Body of pancreas (tissue), 4 donors: ENCODE measurements around the gene ASIC5. TPM values are rescaled to one million over a fixed set of nuclear protein-coding genes. Genes with fewer than 3 reads are reported as not detected.
"Not testable (repeated sequence)": the region's sequence is repeated elsewhere in the genome, so short reads cannot be mapped to it uniquely, and the experiment has no call there.

ENCODE experiments used
- ATAC-seq: fragments of 150-250 bp; one replicate; pipeline ENCODE4 v1.9.1; 2016
- DNase-seq, 4 donors: peaks; one replicate each; pipeline ENCODE4 v3.0.0-alpha.2; 2019
- H3K27ac ChIP-seq, 4 donors: fragments of 200-600 bp; sonication (generic); 1 replicate in 3 of 4; 2 replicates in 1 of 4; pipeline versions ENCODE4 v1.5.1 to v1.6.1; 2016 to 2019; ENCODE audit warnings: mild to moderate bottlenecking in 1 of 4, mixed read lengths in 1 of 4, moderate library complexity in 1 of 4
- H3K27me3 ChIP-seq, 2 donors: fragments of 200-600 bp; sonication (generic); one replicate each; pipeline ENCODE4 v1.6.0; 2016; ENCODE audit warnings: mild to moderate bottlenecking in 1 of 2
- H3K36me3 ChIP-seq, 2 donors: fragments of 200-600 bp; sonication (generic); replicated peaks in 1 of 2; 2 replicates each; pipeline ENCODE4 v1.5.1; 2016; ENCODE audit warnings: low read depth in 2 of 2; ENCODE audit not compliant: insufficient read depth in 1 of 2
- H3K4me1 ChIP-seq: fragments of 200-600 bp; sonication (generic); one replicate; pipeline ENCODE4 v1.6.0; 2016
- H3K4me3 ChIP-seq, 2 donors: fragments of 200-600 bp; sonication (generic); 1 replicate in 1 of 2; 2 replicates in 1 of 2; pipeline ENCODE4 v1.5.1; 2016 to 2019
- H3K9me3 ChIP-seq, 3 donors: fragments of 200-600 bp; sonication (generic); 1 replicate in 2 of 3; 2 replicates in 1 of 3; pipeline ENCODE4 v1.5.1; 2016
- POLR2A ChIP-seq, 3 donors: fragments of 450-650 bp; IDR thresholded peaks; one replicate each; pipeline ENCODE4 v1.6.1; 2016; ENCODE audit warnings: antibody characterized with exemption in 3 of 3, mild to moderate bottlenecking in 2 of 3
- WGBS, 2 donors: methylation state at CpG; one replicate each; pipeline ENCODE4 v1.1.5; 2017; 5-methylcytosine and 5-hydroxymethylcytosine counted together
- intact Hi-C: fragments of 100-400 bp; cut with DNase I; formaldehyde crosslinking; loops from one replicate; pipeline ENCODE4 v1.15.1; 2023
- total RNA-seq, 2 donors: library from RNA; depleted of rRNA; stranded (reverse); fragments of >200 nt; gene quantifications; one replicate each; pipeline ENCODE4 v1.1.0, GENCODE V29; 2016
- TF ChIP-seq, protein P1 (sequence below), 7 experiments: fragments of 450-650 bp in 4 of 7; fragments of 200-600 bp in 3 of 7; sonication (generic) in 3 of 7; IDR thresholded peaks; one replicate each; pipeline ENCODE4 v1.5.1; 2016 to 2019; ENCODE audit warnings: antibody characterized with exemption in 7 of 7

The ASIC5 gene
- total RNA-seq, 2 donors from 2014 or later = not detected

DNA sequence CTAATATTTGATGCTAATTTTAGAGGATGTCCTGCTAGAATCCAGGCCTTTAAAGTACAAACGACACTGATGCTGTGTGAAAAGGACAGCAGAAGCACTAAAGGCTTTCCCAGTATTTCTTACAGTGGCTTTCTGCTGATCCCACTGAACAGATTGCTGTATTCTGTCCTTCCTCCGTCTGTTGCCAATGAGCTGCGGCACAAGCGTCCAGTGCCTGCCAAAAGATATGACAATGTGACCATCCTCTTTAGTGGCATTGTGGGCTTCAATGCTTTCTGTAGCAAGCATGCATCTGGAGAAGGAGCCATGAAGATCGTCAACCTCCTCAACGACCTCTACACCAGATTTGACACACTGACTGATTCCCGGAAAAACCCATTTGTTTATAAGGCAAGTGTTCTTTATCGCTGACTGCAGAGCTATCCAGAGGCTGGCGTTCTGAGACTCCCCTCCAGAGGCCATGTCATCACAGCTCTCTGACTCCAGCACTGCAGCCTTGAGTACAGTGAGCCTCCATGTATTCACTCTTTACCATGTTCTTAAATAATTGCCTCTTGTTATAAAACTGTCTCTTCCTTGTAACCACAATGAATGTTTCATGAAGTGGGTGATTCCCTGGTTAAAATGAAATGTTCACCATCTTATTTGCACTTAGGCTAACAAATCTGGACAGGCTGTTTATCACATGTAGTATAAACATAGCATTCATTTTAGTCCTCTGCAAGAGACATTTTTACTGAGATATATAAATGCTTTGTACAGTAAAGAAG, 63.7 kb downstream of the ASIC5 start:
- Histone ChIP-seq H3K4me1 (no peaks in the 10 kb centered on the region), H3K4me3 (no peak overlapping the region), H3K27ac (no peak overlapping the region), H3K9me3 (no peaks in the 10 kb centered on the region), H3K27me3 (no peaks in the 10 kb centered on the region), H3K36me3 (peaks cover 0 to 6% of the 10 kb centered on the region in 2 donors)
- ATAC-seq (no peak), DNase-seq (no peak)
- intact Hi-C loops = loop anchor here (10.0 kb wide), 1 partner anchor 142 kb away; no protein-coding TSS in a partner anchor
- 79 to 80% methylated on average over 9 of the region's 9 CpGs for WGBS, 2 donors
- TF ChIP-seq, protein P1, sequence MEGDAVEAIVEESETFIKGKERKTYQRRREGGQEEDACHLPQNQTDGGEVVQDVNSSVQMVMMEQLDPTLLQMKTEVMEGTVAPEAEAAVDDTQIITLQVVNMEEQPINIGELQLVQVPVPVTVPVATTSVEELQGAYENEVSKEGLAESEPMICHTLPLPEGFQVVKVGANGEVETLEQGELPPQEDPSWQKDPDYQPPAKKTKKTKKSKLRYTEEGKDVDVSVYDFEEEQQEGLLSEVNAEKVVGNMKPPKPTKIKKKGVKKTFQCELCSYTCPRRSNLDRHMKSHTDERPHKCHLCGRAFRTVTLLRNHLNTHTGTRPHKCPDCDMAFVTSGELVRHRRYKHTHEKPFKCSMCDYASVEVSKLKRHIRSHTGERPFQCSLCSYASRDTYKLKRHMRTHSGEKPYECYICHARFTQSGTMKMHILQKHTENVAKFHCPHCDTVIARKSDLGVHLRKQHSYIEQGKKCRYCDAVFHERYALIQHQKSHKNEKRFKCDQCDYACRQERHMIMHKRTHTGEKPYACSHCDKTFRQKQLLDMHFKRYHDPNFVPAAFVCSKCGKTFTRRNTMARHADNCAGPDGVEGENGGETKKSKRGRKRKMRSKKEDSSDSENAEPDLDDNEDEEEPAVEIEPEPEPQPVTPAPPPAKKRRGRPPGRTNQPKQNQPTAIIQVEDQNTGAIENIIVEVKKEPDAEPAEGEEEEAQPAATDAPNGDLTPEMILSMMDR (IDR thresholded peaks at IDR 0.05) = no peak
- no peak for TF ChIP-seq POLR2A (IDR thresholded peaks at IDR 0.05)

DNA sequence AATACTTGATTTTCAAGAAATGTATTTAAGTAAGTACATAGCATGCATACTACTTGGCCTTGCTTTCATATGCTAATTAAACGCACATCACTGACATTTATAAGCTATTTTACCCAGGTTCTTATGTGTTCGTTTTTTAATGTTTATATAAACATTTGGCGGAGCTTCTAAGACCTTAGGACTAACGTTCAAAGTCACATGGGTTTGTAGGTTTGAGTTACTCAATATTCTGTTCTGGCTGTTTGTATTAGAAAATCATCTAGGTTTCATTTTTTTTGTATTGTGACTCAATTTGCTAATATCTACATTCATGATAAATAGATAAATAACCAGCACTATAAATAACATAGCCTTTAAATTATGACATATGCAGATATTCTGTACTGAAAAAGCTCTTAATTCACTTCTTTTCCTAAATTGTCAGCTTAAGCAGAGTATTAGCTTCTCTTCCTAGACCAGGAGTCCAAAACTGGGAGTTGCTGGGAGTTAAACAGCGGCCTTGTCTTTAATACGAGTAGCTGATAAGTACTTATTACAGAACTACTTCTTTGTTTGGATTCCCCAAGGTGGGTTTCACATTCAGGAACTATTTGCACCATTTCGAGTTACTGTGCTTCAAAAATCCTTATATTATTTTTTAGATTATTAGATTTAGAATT, 65.3 kb downstream of the ASIC5 start:
- DNase-seq = no peak
- no peak overlapping the region for H3K4me3 ChIP-seq
- intact Hi-C loops = loop anchor here (10.0 kb wide), 1 partner anchor 144 kb away; no protein-coding TSS in a partner anchor
- H3K27ac ChIP-seq = no peak overlapping the region
- no peaks in the 10 kb centered on the region for H3K9me3 ChIP-seq
- peaks cover 0 to 6% of the 10 kb centered on the region in 2 donors for H3K36me3 ChIP-seq
- no peaks in the 10 kb centered on the region for H3K27me3 ChIP-seq
- H3K4me1 ChIP-seq = no peaks in the 10 kb centered on the region
- ATAC-seq = no peak
- WGBS, 2 donors = 70% methylated on average over 7 of the region's 7 CpGs
- TF ChIP-seq, protein P1 (IDR thresholded peaks at IDR 0.05) = no peak
- TF ChIP-seq POLR2A (IDR thresholded peaks at IDR 0.05) = no peak

GRCh38 chr4:155799794-155800123, 66.3 kb downstream of the ASIC5 start:
- no peak for TF ChIP-seq POLR2A (IDR thresholded peaks at IDR 0.05)
- TF ChIP-seq, protein P1 (IDR thresholded peaks at IDR 0.05) = no peak
- Histone ChIP-seq H3K27ac (no peak overlapping the region), H3K4me3 (no peak overlapping the region), H3K36me3 (peaks cover 0 to 6% of the 10 kb centered on the region in 2 donors), H3K27me3 (no peaks in the 10 kb centered on the region), H3K4me1 (peaks cover 1% of the 10 kb centered on the region), H3K9me3 (no peaks in the 10 kb centered on the region)
- DNase-seq (no peak), ATAC-seq (no peak)
- 81 to 83% methylated on average over 8 of the region's 8 CpGs for WGBS, 2 donors
- intact Hi-C loops = loop anchor here (10.0 kb wide), 1 partner anchor 145 kb away; no protein-coding TSS in a partner anchor

GRCh38 chr4:155799116-155799793, 66.8 kb downstream of the ASIC5 start:
- Histone ChIP-seq H3K4me1 (peaks cover 6% of the 10 kb centered on the region), H3K27ac (no peak overlapping the region), H3K4me3 (no peak overlapping the region), H3K36me3 (peaks cover 0 to 6% of the 10 kb centered on the region in 2 donors), H3K9me3 (no peaks in the 10 kb centered on the region), H3K27me3 (no peaks in the 10 kb centered on the region)
- no peak for TF ChIP-seq POLR2A (IDR thresholded peaks at IDR 0.05)
- TF ChIP-seq, protein P1 (IDR thresholded peaks at IDR 0.05) = no peak
- intact Hi-C loops = no loop called here
- no peak for DNase-seq
- 75 to 77% methylated on average over 5 of the region's 5 CpGs for WGBS, 2 donors
- ATAC-seq = no peak

- H3K4me3 ChIP-seq, H3K36me3 ChIP-seq, H3K27me3 ChIP-seq, H3K4me1 ChIP-seq, H3K9me3 ChIP-seq, H3K27ac ChIP-seq, intact Hi-C loops, DNase-seq, ATAC-seq: not testable (repeated sequence)
- WGBS, 2 donors = 91 to 92% methylated on average over 4 of the region's 4 CpGs
These were observed 68.5 kb downstream of the ASIC5 start for GRCh38 chr4:155797581-155797980.
